GM21381 (cell line): Measurements from ENCODE around the gene SART1.

Source experiments
- ATAC-seq: cut with Tn5 transposase; IDR thresholded peaks from one replicate; pipeline ENCODE4 v1.9.1; 2021; ENCODE audit warnings: mild to moderate bottlenecking, moderate library complexity; ENCODE audit not compliant: unreplicated experiment

The SART1 gene

DNA sequence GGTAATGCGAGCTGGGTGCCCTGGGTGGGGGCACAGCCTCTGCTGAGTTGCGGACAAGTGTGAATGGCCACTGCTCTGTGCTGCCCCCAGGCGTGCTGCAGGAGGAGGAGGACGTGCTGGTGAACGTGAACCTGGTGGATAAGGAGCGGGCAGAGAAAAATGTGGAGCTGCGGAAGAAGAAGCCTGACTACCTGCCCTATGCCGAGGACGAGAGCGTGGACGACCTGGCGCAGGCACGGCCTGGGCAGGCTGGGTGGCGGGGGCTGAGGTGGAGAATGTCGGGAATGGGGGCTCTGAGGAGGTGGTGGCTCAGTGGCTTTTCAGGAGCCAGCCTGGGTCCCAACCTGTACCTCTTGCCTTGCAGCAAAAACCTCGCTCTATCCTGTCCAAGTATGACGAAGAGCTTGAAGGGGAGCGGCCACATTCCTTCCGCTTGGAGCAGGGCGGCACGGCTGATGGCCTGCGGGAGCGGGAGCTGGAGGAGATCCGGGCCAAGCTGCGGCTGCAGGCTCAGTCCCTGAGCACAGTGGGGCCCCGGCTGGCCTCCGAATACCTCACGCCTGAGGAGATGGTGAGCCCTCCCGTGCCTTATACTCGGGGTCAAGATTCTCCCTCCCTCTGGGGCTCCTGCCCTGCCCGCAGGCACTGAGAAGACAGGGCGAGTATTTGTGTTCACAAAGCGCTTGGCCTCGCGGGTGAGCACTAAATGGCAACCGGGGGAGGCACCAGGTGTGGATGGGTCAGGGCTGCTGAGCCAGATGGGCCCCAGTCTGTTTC, 4.6 kb downstream of the SART1 start:
- no peak for ATAC-seq

DNA sequence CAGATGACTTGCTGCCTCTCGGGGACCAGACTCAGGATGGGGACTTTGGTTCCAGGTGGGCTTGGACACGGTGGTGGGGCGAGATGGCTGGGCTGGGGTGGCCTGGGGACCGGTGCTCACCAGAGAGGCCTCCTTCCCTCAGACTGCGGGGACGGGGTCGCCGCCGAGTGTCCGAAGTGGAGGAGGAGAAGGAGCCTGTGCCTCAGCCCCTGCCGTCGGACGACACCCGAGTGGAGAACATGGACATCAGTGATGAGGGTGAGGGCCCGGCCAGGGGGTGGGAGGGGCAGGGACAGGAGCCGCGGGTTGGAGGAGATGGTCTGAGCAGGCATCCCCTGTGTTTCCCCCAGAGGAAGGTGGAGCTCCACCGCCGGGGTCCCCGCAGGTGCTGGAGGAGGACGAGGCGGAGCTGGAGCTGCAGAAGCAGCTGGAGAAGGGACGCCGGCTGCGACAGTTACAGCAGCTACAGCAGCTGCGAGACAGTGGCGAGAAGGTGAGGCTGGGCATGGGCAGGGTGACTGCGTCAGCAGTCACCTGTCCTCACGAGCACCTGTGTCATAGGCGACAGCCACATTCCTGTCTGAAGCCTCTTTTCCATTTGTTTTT, 5.9 kb downstream of the SART1 start:
- no peak for ATAC-seq

DNA sequence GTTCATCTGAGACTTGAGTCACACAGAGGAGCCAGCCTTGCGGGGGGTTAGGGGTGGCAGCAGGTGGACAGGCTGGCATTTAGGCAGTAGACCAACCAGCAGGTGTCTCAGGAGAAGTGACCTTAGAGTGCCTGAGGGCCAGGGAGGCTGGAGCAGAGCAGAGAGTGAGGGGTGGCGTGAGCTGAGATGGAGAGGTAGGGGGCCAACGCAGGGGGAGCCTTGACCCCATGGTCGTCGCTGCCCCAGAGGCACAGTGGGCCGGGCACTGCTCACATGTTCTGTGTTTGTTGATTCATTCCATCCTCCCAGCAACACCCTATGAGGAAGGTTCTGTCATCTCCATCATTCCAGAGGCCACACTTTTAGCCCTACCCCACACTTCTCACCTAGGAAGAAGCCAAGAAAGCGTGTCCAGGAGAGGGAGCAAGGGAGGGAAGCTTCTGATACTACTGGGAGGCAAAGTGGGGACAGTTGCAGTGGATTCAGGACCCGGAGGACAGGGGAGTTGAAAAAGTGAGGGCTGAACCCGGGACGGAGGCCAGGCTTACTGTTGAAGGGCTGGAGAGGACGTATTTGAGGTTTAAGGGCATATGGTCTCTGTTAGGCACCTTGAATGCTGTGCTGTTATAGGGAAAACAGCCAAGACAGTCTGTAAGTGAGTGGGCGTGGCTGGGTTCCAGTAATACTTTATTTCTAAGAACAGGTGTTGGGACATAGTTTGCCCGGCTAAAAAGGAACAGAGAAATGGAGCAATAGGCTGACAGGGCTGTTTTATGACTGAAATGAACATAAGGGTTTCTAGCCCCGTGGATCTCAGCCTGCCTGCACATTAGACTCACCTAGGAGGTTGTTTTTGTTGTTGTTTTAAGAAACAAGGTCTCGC, 7.3 kb downstream of the SART1 start:
- no peak for ATAC-seq

DNA sequence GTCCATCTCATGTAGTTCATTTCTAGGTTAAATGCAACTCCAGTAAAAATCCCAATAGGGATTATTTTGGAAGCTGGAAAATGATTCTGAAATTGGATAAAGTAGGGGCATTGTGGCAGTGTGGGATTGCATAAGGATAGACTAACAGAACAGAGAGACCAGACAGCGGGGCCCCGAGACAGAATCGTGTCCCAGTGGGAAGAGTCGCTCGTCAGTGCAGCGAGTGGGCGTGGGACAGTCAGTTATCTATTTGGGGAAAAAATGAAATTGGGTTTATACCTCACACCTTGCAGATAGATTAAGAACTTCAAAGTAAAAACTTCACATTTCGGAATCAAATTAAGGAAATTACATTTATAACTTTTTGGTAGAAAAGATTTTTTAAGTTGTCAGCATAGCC, 10.6 kb downstream of the SART1 start:
- no peak for ATAC-seq

DNA sequence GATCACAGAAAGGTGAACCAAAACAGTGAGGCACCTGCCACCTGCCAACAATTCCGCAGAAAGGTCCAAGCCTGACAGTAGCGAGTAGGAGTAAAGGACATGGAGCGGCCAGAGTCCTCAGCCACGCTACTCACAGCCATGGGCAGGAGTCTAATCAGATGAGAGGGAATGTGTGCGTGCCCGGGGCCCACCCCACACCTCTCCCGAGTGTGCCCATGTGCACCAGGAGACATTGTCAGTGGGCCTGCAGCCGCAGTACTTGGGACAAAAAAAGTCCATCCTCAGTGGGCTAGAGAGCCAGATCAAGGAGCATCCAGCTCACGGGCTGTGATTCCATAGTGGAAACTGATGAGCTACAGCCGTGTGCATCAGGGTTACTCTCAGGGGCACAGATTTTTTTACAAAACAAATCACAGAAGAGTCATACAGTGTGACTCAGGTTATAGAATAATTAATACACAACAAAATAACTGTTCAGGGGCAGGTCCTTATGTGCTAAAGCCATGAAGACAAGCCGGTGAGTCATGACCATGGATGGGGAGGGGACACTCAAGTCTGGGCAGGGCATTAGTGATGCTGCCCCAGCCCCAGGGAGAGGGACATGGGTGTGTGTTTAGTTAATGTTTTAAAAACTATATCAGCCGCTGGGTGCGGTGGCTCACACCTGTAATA, 12.0 kb downstream of the SART1 start:
- ATAC-seq = no peak

DNA sequence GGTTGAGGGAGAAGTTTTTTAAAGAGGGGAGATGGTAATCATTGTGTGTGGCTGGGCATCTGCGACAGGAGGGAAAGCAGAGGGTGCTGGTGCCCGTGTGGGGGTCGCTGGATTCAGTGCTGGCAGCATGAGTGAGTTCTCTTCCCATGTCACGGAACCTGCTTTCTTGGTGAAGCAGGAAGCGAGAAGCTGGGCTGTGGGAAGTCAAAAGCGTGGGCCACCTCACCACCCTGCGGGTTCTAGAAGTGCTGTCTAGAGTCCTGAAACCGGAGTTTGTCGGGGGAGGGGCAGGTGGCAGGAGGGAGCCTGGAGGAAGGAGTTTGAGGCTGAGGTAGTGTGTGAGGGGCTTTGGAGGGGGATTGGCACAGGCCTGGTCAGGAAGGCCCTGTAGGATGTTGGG, 14.2 kb downstream of the SART1 start:
- no peak for ATAC-seq

DNA sequence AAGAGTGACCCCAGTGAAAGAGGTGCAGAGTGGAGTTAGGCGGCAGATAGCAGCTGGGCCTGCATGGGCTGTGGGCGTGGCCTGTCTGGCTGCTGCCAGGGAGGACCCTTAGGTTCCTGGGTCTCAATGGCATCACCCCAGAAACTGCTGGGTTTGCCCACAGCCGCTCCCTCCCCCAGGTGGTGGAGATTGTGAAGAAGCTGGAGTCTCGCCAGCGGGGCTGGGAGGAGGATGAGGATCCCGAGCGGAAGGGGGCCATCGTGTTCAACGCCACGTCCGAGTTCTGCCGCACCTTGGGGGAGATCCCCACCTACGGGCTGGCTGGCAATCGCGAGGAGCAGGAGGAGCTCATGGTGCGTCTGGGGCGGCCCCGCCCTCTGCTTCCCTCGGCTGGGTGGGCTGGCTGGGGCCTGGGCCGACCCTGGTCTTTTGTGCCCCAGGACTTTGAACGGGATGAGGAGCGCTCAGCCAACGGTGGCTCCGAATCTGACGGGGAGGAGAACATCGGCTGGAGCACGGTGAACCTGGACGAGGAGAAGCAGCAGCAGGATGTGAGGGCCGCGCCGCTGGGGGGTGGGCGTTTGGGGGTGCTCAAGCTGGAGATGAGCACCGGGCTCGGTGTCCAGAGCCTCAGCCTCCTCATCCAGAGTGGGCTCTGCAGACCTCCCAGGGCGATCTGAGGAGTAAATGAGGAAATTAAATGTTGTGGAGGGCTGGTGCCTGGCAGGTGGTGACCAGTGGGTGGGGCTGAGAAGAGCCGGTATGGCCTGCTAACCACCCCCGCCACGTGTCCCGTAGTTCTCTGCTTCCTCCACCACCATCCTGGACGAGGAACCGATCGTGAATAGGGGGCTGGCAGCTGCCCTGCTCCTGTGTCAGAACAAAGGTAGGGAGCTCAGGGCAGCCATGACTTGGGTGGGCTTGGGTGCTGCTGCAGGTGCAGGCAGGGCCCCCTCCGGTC, 15.0 kb downstream of the SART1 start:
- no peak for ATAC-seq

DNA sequence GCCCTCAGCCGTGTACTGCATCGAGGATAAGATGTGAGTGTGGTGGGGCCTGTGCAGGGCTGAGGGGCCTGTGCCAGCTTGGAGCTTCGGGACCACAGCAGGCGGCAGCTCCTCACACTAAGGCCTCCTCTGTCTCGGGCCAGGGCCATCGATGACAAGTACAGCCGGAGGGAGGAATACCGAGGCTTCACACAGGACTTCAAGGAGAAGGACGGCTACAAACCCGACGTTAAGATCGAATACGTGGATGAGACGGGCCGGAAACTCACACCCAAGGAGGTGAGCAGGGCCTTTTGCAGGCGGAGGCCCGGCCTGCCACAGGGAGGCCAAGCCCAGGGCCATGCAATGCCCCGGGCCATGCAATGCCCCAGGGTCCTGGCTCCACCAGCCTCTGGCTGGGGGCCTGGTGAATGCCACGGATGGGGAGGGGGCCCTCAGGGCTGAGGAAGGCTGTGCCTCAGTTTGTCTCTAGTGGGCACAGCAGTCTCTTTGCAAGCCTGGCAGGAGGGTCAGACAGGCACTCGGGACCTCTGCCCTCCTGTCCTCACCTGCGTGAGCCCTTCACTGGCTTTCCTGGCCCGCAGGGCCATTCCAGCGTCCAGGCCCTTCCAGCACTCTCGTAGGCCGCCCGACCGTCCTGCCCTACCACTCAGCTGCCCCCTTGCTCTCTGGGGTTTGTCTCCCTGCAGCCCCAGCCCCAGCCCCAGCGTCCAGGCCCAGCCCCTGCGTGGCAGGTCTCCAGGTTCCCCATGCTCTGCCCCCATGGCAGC, 16.3 kb downstream of the SART1 start:
- no peak for ATAC-seq

DNA sequence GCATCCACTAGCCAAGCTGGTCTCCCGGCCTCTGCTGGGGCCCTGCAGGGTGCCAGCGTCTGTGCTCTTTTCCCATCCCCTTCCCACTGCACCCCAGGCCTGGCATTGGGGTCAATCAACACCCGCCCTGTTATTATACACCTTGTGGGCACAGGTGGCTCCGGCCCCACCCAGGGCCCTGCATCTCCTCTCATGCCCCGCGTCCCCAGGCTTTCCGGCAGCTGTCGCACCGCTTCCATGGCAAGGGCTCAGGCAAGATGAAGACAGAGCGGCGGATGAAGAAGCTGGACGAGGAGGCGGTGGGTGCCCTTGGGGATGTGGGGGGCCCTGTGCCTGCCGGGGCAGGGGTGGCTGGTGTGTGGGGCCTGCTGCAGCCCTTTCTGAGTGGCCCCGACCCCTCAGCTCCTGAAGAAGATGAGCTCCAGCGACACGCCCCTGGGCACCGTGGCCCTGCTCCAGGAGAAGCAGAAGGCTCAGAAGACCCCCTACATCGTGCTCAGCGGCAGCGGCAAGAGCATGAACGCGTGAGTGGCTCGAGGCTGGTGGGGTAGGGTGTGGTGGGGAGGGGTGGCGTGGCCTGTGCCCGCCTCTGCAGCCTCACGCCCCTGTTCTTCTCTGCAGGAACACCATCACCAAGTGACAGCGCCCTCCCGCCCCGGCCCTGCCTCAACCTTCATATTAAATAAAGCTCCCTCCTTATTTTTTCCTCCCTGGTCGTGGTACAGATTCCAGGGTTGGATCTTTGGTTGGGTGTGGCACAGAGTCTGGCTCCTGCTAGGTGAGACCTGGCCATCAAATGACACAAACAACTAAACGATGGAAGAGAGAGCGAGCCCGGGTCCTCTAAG, 17.1 kb downstream of the SART1 start:
- ATAC-seq = no peak

DNA sequence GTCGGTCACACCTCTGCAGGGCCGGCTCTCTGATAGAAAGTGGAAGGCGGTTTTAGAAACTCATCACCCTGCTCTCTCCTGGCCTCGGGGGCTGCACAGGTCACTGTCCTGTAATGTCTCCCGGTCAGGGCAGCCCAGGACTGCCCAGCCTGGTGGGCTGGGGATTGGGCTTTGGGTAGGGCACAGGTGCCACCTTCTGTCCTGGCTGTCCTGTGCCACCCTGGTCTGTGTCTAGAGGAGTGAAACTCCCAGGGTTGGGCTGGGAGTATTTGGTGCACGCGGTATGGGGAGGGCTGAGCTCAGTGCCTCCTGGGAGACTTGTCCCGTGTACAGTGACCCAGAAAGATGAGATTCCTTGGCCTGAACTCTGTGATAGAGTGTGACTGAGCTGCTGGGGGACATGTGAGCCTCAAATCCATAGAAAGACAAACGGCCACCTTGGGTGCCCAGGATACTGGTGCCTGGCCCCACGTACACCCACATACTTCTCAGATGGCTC, 17.8 kb downstream of the SART1 start:
- ATAC-seq = no peak

DNA sequence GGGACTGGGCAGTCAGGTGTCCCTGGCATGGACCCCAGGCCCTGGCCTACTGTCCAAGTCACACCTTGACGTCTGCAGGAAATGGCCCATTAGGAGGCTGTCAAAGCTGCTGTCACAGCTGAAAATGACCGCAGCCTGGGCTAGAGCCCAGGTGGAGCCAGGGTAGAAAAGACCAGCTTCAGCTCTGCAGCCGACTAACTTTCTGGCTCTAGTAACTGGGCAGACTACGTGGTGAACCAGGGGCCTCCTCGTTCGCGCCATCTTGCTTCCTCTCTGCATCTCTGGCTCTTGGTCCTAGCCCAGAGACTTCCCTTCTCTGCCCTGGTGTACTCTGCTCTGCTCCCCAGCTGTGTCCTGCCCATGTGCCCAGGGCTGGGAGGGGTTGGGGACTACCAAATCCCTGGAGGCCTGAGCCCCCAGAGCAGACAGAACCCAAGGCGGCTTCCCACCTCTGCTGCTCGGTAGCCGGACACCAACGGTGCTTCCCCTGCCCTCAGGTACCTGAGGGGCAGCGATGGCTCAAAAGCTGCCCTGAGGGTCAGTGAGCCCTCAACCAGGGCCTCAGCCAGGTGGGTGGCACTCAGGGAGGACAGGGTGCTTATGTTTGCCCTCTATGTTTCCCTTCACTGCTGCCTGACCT, 19.7 kb downstream of the SART1 start:
- no peak for ATAC-seq

DNA sequence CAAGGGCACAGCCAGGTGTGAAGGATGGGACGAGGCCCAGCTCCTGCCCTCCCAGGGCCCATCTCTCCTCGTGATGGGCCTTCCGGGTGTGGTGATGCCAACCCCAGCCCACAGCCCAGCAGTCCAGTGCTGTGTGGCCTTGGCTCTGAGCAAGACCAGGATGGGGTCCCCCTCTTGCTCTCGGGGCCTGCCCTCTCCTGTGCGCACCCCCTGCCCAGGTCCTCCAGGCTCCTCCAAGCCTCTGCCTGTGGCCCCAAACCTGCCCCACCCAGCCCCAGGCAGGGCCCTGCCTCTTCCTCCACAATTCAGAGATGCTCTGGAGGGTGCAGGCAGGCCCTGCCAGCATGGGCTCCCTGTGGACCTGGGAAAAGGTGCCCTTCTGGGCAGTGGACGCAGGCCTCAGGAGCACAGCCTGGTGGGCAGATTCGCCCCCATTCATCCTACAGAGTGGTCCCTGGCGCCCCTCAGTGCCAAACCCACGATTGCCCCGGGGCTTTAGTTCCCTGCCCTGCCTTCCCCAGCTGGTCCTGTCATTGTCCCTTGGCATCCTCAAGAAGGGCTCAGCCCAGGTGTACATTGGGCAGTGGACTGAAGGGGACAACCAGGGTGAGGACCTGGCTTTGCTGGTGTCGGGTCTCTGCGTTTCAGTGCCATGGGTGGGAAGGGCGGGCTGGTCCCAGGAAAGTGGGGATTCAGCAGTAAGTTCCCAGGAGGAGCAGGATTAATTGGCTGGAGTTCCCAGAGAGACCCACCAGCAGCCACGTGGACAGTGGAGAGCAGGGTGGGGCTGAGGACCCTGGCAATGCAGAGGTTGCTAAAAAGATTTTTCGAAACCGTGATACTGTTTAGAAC, 20.7 kb downstream of the SART1 start:
- no peak for ATAC-seq

DNA sequence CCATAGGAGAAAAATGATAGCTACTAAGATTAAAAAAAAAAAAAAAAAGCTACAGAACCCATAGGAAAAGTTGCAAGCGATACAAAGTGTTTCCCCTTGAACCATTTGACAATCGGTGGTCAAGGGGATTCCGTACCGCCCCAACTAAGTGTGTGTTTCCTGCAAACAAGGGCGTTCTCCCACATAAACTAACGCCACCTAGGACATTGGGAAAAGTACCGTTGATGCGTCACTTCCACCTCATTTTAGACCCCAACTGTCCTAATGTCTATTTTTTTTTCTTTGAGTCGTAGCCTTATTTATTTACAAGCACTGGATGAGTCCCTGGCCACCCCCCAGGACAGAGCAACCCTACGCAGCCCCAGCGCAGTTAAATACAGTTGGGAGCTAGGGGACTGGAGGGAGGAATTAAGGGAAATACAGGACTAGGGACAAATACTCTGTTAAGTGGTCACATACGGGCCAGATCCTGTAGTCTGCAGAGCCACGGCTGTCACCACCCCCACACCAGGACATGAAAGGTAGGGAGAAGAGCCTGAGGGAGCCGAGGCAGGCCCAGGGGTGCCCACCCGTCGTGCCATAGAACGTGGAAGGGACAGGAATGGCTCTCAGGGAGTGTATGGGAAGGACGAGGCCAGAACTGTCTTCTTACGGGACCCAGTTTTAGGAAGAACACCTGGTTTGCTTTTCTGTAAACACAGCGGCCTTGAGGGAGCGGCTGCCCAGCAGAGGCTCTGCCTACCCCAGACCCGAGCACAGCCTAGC, 21.5 kb downstream of the SART1 start:
- ATAC-seq = no peak

DNA sequence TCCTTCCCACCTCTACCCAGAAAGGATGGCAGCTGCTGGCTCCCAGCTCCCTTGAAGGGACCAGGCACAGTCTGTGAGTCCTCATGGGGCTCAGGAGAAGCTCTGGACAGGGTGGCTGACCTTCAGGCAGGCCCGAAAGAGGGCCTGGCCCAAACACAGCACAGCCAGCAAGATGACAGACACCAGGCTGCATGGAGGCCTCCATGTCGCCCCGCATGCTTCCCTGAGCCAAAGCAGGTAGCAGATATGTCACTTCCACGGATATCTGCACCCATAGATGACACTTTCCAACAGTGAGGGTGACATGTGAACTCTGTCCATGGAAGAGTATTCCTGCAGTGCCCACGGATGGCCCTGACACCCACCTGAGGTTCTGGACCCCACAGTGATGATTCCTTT, 22.1 kb downstream of the SART1 start:
- ATAC-seq = no peak

DNA sequence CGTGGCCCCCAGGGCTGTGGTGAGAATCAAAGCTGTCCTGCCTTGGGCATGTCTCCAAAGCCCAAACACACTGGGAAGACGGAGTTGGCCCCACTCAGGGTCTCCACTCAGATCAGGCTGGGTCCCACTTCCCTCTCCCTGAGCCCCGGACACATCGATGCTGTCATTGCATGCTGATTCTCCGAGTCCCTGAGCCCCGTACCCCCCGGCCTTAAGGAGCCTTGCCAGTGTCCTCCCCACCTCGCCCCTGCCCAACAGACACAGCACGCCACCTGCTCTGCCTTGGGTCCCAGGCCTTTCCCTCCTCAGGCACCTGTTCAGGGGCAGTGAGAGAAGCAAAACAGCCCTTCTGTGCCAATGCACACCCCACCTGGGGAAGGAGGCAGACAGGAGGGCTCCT, 25.8 kb downstream of the SART1 start:
- ATAC-seq = no peak
